T-helper 1 cell (primary cell): ENCODE results near the gene GJD3.
"Not testable (repeated sequence)": the region's sequence is repeated elsewhere in the genome, so short reads cannot be mapped to it uniquely, and the experiment has no call there.

Experiments used
- DNase-seq, 5 donors: peaks; one replicate each; pipeline ENCODE4 v3.0.0-alpha.2; 2012 to 2020

Gene GJD3

DNA sequence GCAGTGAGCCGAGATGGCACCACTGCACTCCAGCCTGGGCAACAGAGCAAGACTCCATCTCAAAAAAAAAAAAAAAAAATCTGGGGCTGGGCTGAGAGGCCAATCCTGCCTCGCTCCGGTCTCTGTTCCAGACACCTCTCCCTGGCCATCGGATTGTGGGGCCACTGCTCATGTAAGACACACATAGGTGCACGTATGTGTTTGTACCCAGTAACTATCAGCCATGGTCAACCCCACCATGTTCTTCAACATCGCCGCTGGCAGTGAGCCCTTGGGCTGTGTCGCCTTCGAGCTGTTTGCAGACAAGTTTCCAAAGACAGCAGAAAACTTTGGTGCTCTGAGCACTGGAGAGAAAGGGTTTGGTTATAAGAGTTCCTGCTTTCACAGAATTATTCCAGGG, 3.2 kb upstream of the GJD3 start:
- not testable (repeated sequence) for DNase-seq

DNA sequence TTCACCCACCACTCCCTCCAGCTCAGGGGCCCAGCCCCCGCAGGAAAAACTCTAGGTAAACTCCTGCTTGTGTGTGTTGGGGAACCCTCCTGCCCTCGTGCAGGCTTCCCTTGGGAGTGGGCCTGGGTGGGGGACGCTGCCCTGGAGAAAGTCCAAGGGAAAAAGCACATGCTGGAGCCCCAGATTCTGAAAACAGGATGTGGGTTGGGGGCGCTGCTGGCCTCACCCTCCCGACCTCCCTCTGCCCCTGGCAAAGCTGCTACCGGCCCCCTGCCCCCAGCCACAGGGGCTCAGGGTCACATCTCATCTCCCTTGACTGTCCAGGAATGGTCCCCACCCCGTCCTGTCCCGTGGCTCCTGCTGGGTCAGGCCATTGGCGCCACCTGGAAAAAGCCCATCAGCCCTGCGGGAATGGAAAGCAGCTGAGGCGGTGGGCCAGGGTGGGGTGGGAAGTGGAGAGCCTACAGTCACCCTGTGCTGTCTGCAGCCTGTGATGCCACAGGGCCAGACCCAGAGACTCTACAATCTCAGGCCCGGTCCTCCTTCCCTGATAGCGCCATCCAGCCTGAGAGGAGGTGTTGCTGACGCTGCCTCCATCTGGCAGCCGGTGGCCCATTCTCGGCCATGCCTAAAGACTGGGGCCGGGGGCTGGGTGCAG, 2.5 kb upstream of the GJD3 start:
- DNase-seq, result no peak

DNA sequence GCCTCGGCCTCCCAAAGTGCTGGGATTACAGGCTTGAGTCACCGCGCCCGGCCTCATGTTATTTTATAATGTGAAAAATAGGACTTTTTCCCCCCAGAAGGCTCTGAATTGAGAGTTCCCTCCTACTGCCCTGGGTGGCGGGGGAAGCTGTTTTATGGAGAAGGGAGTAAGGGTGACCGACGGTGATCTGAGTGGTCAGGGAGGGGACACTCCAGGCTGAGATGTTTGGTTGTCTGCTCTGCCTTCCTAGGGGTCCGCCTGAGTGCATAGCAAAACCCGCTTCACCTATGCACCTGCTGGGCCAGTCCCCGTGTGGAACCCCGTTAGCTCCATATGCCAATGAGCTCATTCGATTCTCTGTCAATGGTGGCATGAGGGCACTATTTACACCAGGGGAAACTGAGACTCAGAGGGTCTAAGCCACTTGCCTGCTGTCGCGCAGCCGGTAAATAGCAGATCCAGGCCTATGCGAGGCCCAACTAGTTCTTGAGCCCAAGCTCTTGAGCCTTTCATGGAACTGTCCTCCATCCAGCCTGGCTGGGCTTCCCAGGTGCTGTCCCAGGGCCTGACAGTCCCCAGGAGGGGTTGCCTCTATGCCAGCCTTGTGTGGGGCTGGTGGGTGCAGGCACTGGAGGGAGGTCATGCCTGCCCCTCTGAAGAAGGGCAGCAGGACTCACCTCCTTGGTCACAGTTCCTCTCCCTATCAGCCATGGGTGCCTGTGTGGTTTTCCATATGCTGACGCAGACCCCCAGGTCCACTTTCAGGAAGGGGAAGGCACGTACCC, 1.7 kb upstream of the GJD3 start:
- DNase-seq, result no peak

DNA sequence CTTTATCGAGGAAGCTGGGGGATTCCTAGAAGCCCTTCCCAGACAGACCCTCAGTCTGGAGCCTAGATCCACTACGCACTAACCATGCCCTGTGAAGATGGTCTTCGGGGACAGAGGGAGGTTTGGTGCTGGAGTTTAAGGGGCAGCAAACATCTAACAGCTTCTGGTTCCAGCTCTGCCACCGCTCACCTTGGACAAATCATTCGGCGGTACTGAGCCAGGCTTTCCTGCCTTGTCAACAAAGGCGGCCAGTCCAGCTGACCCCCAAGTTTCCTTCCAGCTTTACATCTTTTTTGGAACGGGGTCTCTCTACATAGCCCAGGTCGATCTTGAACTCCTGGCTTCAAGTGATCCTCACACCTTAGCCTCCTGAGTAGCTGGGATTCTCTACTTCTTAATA, 369 bp upstream of the GJD3 start:
- no peak for DNase-seq

DNA sequence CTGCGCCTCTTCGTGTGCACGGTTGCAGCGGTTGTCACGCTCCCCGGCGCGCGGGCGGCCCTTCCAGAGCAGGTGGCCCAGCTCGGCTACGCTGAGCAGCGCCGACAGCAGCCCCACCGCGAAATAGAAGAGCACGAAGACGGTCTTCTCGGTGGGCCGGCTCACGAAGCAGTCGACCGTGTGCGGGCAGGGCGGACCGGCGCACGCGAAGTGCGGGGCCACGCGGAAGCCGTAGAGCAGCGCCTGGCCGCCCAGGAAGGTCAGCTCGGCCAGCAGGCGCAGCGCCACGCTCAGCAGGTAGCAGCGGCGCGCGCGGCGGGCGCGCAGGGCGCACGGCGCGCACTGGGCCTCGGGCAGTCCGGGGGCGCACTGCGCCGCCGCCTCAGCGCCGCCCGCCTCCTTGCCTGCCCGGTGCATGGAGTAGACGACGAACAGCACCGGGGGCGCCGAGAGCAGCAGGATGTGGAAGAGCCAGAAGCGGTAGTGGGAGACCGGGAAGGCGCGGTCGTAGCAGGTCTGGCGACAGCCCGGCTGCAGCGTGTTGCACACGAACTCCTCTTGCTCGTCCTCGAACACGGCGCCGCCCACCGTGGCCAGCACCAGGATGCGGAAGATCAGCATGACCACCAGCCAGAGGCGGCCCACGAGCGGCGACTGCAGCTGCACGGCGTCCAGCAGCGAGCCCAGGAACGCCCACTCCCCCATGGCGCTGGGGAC, 1.3 kb downstream of the GJD3 start:
- peak in 2 of 5 donors; percentile 29 to 39 for DNase-seq

DNA sequence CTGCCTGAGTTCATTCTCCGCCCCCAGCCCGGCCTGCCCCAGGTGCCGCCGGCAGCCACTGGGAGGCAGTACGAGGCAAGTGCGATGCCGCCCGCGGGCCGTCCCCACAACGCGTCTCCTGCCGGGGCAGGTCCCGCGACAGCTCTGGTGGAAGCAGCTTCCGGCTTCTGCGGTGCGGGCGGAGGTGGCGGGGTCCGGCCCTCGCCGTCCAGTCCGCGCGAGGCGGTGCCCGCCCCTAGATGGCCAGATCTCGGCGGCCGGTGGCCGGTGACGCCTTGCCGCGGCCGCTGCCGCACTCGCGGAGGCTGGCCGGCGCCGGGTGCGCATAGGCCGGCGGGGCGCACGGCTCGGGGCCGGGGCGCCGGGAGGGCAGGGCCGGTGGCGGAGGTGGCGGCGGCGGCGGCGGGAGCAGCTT, 1.8 kb downstream of the GJD3 start:
- DNase-seq, result peak; percentile 49 to 85 (median 67)

DNA sequence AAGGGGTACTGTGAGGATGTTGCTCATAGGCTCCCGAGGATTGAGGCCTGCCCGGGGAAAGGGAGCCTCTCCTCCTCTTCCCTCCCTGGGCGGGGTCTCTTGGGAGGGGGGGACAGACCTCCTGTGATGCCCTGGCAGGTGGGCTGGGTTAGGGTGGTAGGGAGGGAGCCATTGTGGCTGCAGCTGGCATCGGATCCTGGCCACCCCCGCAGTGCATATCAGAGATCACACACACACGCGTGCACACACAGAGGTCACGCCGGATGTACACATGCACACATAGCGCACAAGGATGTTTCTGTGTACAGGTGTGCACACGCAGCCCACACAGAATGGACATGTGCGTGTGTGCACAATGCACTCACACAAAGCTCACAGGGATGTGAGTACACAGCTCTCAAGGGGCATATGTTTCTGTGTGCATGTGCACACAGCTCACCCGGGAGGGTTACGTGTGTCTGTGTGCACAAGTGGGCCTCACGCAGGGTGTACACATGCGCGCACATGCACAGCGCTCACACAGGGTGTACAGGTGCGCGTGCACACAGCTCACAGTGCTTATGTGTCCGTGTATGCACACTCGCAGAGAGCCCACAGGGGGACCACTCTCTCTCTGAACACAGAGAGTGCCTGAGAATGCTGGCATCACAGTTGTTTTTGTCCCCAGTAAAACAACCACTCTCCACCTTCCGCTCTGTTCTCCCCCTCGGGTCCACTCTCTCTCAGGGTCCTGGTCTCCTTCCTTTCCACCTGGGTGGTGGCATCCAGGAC, 2.4 kb downstream of the GJD3 start:
- no peak for DNase-seq

DNA sequence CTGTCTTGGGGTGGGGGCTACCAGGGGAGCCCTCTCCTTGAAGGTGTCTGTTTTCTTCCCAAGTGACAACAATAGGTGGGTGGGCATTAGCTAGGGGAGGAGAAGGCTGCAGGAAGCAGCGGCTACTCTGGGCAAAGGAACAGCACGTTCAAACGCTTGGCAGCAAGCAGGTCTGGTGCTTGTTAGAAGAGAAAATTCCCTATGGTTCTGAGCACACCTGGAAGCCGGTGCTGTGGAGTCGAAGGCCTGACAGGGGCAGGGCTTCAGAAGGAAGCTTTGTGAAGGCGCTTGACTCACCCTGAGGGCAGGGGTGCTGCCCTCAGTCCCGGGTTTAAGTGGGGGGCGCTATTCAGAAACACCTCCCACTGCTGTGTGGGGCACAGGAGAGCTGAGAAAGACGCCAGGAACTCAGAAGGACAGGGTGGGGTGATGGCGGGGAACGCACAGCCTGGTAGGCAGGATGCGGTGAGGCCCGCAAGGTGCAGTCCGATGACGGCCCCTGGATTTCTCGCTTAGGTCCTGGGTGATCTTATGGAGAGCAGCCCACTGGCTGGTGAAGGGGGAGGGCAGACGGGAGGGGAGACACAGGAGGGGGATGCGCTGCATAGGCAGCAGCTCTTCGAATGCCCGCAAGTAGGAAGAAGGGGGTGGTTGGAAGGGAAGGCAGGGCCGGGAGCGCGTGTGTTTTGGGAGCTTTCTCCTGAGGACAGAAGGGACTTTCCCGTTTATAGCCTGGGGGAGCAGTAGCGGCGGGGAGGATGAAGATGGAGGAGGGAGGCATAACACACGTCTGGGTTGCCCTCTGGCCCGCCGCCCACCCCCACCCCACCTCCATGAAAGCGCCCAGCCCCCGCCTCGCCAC, 3.2 kb downstream of the GJD3 start:
- DNase-seq, result no peak

DNA sequence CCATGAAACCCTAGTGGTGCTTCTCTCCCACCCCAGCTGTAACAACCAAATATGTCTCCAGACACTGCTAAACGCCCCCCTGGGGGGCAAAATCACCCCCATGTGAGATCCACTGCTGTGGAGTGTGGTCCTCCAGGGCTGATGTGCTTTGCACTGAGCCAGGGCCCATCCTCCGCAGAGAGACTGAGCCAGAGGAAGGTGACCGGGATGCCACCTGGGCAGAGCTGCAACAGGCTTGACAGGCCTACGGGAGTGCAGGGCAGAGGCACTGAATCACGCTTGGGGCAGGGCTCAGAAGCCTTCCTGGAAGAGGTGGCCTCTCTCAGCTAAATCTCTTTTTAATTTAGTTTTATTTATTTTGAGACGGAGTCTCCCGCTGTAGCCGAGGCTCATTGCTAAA, 4.4 kb downstream of the GJD3 start:
- DNase-seq, result no peak

DNA sequence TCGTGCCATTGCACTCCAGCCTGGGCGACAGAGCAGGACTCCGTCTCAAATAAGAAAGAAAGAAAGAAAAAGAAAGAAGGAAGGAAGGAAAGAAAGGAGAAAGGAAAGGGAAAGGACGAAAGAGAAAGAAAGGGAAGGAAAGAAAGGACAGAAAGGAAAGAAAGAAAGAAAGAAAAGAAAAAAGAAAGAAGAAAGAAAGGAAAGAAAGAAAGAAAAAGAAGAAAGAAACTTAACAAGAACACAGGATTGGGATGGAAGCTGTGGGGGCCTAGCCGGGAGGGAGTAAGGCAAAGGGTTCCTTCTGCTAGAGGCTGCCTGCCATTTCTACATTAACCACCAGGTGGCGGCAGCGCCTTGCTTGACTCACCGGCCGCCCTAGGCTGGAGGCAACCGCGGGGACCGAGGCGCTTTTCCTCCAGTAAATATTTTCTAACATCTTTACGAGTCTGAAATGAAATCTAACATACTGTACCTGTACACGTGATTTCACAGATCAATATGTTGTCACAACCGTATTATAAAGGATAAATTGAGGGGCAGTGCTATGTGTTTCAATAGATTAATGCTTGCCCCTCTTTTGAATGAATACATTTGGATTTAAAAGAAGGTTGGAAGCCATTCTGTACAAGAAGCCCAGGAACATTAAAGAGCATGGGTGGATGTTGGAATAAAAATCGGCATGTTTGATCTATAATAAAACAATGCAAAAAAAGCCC, 6.1 kb downstream of the GJD3 start:
- DNase-seq, result peak; percentile 70 to 88 (median 81)

DNA sequence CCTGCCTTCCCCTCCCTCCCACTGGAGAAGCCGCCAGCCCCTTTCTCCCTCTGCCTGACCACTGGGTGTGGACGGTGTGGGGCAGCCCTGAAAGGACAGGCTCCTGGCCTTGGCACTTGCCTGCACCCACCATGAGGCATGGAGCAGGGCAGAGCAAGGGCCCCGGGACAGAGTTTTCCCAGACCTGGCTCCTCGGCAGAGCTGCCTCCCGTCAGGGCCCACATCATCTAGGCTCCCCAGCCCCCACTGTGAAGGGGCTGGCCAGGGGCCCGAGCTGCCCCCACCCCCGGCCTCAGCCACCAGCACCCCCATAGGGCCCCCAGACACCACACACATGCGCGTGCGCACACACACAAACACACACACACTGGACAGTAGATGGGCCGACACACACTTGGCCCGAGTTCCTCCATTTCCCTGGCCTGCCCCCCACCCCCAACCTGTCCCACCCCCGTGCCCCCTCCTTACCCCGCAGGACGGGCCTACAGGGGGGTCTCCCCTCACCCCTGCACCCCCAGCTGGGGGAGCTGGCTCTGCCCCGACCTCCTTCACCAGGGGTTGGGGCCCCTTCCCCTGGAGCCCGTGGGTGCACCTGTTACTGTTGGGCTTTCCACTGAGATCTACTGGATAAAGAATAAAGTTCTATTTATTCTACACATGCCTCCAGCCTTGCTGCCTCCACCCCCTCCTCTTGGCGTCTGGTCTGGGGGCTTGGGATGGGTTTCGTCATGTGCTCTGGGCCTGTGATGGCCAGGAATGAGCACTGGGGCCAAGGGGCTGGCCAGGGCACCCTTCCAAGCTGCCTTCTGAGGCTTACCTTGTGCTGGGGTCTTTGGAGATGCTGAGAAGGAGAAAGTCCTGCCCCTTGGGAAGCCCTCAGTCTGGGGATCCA, 7.3 kb downstream of the GJD3 start:
- no peak for DNase-seq

DNA sequence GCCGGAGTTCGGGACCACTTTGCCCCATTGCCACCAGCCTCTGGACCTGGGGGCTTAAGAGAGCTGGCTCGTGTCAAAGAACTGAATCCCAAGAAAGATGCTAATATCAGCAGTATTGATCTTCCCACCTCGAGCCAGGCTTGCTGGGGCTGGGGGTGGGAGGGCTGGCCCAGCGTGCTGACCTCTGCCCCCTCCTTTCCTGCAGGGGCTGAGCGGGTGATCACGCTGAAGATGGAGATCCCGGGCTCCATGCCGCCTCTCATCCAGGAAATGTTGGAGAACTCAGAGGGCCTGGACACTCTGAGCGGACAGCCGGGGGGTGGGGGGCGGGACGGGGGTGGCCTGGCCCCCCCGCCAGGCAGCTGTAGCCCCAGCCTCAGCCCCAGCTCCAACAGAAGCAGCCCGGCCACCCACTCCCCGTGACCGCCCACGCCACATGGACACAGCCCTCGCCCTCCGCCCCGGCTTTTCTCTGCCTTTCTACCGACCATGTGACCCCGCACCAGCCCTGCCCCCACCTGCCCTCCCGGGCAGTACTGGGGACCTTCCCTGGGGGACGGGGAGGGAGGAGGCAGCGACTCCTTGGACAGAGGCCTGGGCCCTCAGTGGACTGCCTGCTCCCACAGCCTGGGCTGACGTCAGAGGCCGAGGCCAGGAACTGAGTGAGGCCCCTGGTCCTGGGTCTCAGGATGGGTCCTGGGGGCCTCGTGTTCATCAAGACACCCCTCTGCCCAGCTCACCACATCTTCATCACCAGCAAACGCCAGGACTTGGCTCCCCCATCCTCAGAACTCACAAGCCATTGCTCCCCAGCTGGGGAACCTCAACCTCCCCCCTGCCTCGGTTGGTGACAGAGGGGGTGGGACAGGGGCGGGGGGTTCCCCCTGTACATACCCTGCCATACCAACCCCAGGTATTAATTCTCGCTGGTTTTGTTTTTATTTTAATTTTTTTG, 8.5 kb downstream of the GJD3 start:
- no peak for DNase-seq

DNA sequence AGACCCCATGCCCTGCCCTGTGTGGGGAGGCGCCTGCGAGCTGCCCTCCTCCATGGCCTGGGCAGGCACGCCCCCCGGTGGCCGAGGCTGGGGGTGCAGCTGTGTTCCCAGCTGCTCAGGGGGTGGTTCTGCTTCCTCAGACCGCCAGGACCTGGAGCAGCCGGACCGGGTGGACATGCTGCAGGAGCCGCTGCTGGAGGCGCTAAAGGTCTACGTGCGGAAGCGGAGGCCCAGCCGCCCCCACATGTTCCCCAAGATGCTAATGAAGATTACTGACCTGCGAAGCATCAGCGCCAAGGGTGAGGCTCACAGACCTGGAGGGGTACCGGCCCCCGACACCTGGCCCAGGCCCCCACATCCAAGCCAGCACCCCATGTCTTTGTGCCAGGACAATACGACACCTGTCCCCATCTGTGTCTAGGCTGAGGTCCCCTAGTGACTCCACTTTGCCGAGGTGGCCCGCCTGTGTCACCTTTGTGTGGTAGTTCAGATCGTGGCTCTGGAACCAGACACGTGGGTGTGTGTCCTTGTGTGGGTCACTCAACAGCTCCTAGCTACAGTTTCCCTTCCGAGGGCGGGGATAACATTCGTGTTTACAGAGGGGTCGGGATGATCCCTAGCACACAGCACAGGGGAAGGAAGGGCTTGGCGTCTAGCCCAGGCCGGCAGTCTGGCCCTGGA, 9.3 kb downstream of the GJD3 start:
- DNase-seq, result peak; percentile 44 to 68 (median 63)

DNA sequence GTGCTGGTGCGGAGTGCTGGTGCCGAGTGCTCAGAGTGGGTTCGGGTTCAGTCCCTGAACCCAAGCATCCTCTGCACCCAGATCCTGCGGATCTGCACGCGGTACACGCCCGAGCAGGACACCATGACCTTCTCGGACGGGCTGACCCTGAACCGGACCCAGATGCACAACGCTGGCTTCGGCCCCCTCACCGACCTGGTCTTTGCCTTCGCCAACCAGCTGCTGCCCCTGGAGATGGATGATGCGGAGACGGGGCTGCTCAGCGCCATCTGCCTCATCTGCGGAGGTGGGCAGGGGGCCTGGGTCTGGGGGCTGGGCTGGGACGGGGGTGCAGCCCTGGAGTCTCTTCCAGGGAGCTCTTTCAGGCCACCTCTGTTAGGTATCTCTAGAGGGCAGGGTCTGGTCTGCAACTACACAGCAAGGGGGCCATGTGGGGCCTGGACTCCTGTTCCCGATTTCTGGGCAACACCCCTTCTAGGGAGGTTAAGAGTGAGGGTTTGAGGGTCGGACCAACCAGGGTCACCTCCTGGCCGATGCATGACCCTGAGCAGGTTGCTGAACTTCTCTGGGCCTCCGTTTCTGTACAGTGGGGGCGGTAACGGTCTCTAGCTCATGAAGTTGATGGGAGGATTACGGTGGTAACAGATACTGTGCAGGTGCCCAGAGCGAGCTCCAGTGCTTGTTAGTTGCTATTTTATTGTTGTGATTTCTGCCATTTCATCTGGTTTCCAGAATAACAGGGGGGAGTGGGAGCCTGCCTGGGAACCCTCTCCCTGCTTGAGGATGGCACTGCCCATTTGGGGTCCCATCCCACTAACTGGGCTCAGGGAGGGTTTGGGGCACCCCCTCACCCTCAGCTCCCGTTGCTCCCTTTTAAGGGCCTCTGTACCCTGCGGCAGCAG, 10.1 kb downstream of the GJD3 start:
- no peak for DNase-seq

DNA sequence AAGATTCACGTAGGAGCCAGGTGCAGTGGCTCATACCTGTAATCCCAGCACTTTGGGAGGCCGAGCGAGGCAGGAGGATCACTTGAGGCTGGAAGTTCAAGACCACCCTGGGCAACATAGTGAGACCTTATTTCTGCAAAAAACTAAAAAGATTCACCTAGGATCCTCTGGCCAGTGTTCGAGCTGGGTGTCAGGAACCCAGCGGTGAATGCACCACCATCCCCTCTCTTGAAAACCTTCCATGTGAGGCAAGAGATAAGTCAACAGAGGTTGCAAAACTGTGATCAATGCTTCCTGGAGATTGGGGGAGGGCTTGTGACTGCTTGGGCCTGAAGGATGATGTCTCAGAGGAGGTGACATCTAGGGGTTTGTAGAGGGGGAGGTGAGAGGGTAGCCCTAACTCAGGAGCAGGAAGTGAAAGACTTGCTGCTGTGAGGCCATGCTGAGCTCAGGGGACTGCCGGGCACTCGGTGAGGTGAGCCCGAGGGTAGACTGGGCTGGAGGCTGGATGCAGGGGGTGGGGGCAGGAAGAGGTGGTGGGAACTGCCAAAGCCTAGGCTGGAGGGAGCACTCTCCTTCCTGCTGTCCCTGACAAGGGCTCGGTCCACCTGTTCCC, 11.7 kb downstream of the GJD3 start:
- DNase-seq, result no peak

DNA sequence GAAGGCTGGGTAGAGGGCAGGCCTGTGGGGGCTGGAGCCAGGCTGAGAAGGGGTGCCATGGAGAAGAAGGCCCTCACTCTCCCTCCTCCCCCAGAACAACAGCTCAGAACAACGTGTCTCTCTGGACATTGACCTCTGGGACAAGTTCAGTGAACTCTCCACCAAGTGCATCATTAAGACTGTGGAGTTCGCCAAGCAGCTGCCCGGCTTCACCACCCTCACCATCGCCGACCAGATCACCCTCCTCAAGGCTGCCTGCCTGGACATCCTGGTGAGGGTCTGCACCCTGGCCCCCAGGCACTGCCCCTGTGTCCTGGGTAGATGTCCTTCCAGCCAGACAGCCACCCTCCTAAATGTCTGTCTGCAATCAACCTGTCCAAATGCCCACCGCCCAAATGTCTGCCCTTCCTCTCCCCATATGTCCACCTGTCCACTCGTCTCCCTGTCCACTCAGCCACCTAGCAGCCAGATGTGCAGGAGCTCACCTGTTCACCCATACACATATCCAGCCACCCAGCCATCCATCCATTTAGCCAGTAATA, 12.2 kb downstream of the GJD3 start:
- no peak for DNase-seq
